WTC11 (cell line): ENCODE results near the gene SETSIP. TPM values are rescaled to one million over a fixed set of nuclear protein-coding genes. Genes with fewer than 3 reads are reported as not detected.

Experiments used
- ATAC-seq: fragments of 200-7000 bp; cut with Tn5 transposase; 2 replicates; pipeline ENCODE4 v1.10.0; 2021; ENCODE audit warnings: mild to moderate bottlenecking, moderate library complexity
- CTCF ChIA-PET: fragments of 300-600 bp; sonication (Branson Sonifier 250); formaldehyde crosslinking; loops from one replicate; lab custom pipeline; 2021; ENCODE audit warnings: antibody characterized with exemption; lab: Charles Lee
- POLR2A ChIA-PET: fragments of 350-600 bp; sonication (Branson Sonifier 250); formaldehyde crosslinking; loops from one replicate; lab custom pipeline; 2021; ENCODE audit warnings: antibody characterized with exemption; lab: Charles Lee
- DNase-seq: peaks from one replicate; pipeline ENCODE4 v3.0.0; 2021; ENCODE audit warnings: low spot score
- H3K27ac Mint-ChIP-seq: 2 replicates; pipeline ENCODE4 v1.8.0; 2021; ENCODE audit warnings: mixed read lengths
- H3K27me3 Mint-ChIP-seq: 2 replicates; pipeline ENCODE4 v1.8.0; 2021; ENCODE audit warnings: low read depth, mild to moderate bottlenecking, moderate library complexity, mixed read lengths
- H3K36me3 Mint-ChIP-seq: 2 replicates; pipeline ENCODE4 v1.8.0; 2021; ENCODE audit warnings: mixed read lengths
- H3K4me1 Mint-ChIP-seq: 2 replicates; pipeline ENCODE4 v1.8.0; 2022; ENCODE audit warnings: mixed read lengths
- H3K4me3 Mint-ChIP-seq: 2 replicates; pipeline ENCODE4 v1.8.0; 2021; ENCODE audit warnings: mild to moderate bottlenecking, moderate library complexity, mixed read lengths
- H3K9me3 Mint-ChIP-seq: 2 replicates; pipeline ENCODE4 v1.8.0; 2021; ENCODE audit warnings: mixed read lengths
- AR ChIP-seq: fragments of 250-450 bp; sonication (Bioruptor Pico); IDR thresholded peaks from 2 replicates; pipeline ENCODE4 v1.9.0; 2021; ENCODE audit warnings: mild to moderate bottlenecking
- ARID4B ChIP-seq: sonication (generic); formaldehyde crosslinking; IDR thresholded peaks from 2 replicates; pipeline ENCODE4 v1.8.0; 2023; ENCODE audit warnings: missing genetic modification reagents, mild to moderate bottlenecking, borderline replicate concordance
- ATF1 ChIP-seq: sonication (generic); formaldehyde crosslinking; IDR thresholded peaks from 2 replicates; pipeline ENCODE4 v1.8.1; 2023; ENCODE audit warnings: mild to moderate bottlenecking, moderate library complexity, missing genetic modification reagents
- E2F1 ChIP-seq: sonication (generic); formaldehyde crosslinking; IDR thresholded peaks from 2 replicates; pipeline ENCODE4 v1.8.0; 2022; ENCODE audit warnings: mild to moderate bottlenecking, missing genetic modification reagents
- HMGXB4 ChIP-seq: sonication (generic); formaldehyde crosslinking; IDR thresholded peaks from 2 replicates; pipeline ENCODE4 v1.8.1; 2023; ENCODE audit warnings: mild to moderate bottlenecking, moderate library complexity, missing genetic modification reagents
- KAT7 ChIP-seq: sonication (generic); formaldehyde crosslinking; IDR thresholded peaks from 2 replicates; pipeline ENCODE4 v1.8.1; 2023; ENCODE audit warnings: missing genetic modification reagents, mild to moderate bottlenecking, borderline replicate concordance
- NFE2L1 ChIP-seq: sonication (generic); formaldehyde crosslinking; IDR thresholded peaks from 2 replicates; pipeline ENCODE4 v1.8.1; 2023; ENCODE audit warnings: missing genetic modification reagents
- NFYB ChIP-seq: sonication (generic); formaldehyde crosslinking; conservative IDR thresholded peaks from 2 replicates; pipeline ENCODE4 v1.8.0; 2022; ENCODE audit warnings: low read depth, missing genetic modification reagents
- NR1H2 ChIP-seq: sonication (generic); formaldehyde crosslinking; IDR thresholded peaks from 2 replicates; pipeline ENCODE4 v1.9.0; 2021; ENCODE audit warnings: mild to moderate bottlenecking, moderate library complexity, missing genetic modification reagents
- OVOL2 ChIP-seq: fragments of 250-450 bp; sonication (Bioruptor Pico); IDR thresholded peaks from 2 replicates; pipeline ENCODE4 v1.9.0; 2021; ENCODE audit warnings: mild to moderate bottlenecking, borderline replicate concordance
- PREB ChIP-seq: sonication (generic); formaldehyde crosslinking; IDR thresholded peaks from 2 replicates; pipeline ENCODE4 v1.8.1; 2022; ENCODE audit warnings: mild to moderate bottlenecking, missing genetic modification reagents, moderate library complexity, borderline replicate concordance
- RELA ChIP-seq: sonication (generic); formaldehyde crosslinking; IDR thresholded peaks from 2 replicates; pipeline ENCODE4 v1.8.1; 2022; ENCODE audit warnings: missing genetic modification reagents, mild to moderate bottlenecking, borderline replicate concordance
- SMAD3 ChIP-seq: sonication (generic); formaldehyde crosslinking; IDR thresholded peaks from 2 replicates; pipeline ENCODE4 v1.8.0; 2022; ENCODE audit warnings: missing genetic modification reagents, mild to moderate bottlenecking, borderline replicate concordance
- SP1 ChIP-seq: sonication (generic); formaldehyde crosslinking; conservative IDR thresholded peaks from 2 replicates; pipeline ENCODE4 v1.8.1; 2022; ENCODE audit warnings: missing genetic modification reagents
- TP53 ChIP-seq: sonication (generic); formaldehyde crosslinking; IDR thresholded peaks from 2 replicates; pipeline ENCODE4 v1.8.1; 2023; ENCODE audit warnings: mild to moderate bottlenecking, missing genetic modification reagents
- USF1 ChIP-seq: sonication (generic); formaldehyde crosslinking; IDR thresholded peaks from 2 replicates; pipeline ENCODE4 v1.8.0; 2022; ENCODE audit warnings: mild to moderate bottlenecking, missing genetic modification reagents
- ZNF138 ChIP-seq: sonication (generic); formaldehyde crosslinking; conservative IDR thresholded peaks from 2 replicates; pipeline ENCODE4 v1.8.1; 2022; ENCODE audit warnings: mild to moderate bottlenecking, moderate library complexity, missing genetic modification reagents
- total RNA-seq: library from RNA; stranded (reverse); gene quantifications from 3 replicates; pipeline ENCODE4 v1.2.3, GENCODE V29; 2021

Gene SETSIP
- total RNA-seq, 1 experiment from 2014 or later = not detected

- TF ChIP-seq PREB (no peak), RELA (CRISPR knock-in tag) (no peak), TP53 (CRISPR knock-in tag) (no peak), E2F1 (CRISPR knock-in tag) (no peak), SMAD3 (CRISPR knock-in tag) (no peak), NFE2L1 (CRISPR knock-in tag) (no peak), AR (CRISPR knock-in tag) (no peak), OVOL2 (CRISPR knock-in tag) (no peak), ATF1 (CRISPR knock-in tag) (no peak), NFYB (CRISPR knock-in tag) (no peak), HMGXB4 (CRISPR knock-in tag) (no peak), KAT7 (CRISPR knock-in tag) (no peak)
Observed at GRCh38 chr1:92051948-92052347, 23.3 kb downstream of the SETSIP start (continued).

GRCh38 chr1:92045766-92046495, 29.3 kb downstream of the SETSIP start:
- TF ChIP-seq NR1H2 = no peak
- no peak for TF ChIP-seq SP1 (CRISPR knock-in tag)
- no peak for TF ChIP-seq ARID4B (CRISPR knock-in tag)
- TF ChIP-seq USF1 (CRISPR knock-in tag) = no peak
- no peak for TF ChIP-seq OVOL2 (CRISPR knock-in tag)
- no peak for TF ChIP-seq ZNF138
- ChIA-PET POLR2A (no interaction called here), CTCF (no interaction called here)
- DNase-seq = no peak
- ATAC-seq = no peak
- Mint-ChIP-seq H3K27ac (no peak overlapping the region), H3K9me3 (no peaks in the 10 kb centered on the region), H3K4me3 (no peak overlapping the region), H3K36me3 (no peaks in the 10 kb centered on the region), H3K4me1 (no peaks in the 10 kb centered on the region), H3K27me3 (no peaks in the 10 kb centered on the region)
